GM12873 (cell line): Measurements from ENCODE around the gene ZNF445.

ENCODE experiments used
- TF ChIP-seq, protein P1 (sequence below): IDR thresholded peaks from 2 replicates; pipeline ENCODE4 v1.5.1; 2012; ENCODE audit warnings: low read depth, mild to moderate bottlenecking, moderate library complexity, low read length, control low read depth; ENCODE audit not compliant: insufficient read depth; ENCODE audit errors: missing control alignments

Gene ZNF445

DNA sequence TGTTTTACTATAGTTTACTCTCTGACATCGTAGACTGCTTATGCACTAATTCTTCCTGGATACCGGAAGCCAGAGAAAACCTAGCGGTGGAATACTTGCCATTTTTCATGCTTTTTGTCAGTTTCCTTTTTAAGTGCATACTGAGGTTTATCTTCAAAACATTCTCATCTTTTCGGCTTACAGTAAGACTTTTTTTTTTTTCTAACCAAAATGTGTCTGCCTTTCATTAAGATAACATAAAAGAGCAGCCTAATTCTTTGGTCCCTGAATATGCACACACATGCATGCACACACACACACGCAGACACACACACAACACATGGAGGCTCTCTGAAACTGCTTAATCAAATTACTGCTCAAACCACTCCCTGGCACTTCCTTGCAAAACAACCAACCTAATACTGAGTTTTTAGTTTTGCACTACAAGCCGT lies 1.3 kb downstream of the ZNF445 start:
- TF ChIP-seq, protein P1, sequence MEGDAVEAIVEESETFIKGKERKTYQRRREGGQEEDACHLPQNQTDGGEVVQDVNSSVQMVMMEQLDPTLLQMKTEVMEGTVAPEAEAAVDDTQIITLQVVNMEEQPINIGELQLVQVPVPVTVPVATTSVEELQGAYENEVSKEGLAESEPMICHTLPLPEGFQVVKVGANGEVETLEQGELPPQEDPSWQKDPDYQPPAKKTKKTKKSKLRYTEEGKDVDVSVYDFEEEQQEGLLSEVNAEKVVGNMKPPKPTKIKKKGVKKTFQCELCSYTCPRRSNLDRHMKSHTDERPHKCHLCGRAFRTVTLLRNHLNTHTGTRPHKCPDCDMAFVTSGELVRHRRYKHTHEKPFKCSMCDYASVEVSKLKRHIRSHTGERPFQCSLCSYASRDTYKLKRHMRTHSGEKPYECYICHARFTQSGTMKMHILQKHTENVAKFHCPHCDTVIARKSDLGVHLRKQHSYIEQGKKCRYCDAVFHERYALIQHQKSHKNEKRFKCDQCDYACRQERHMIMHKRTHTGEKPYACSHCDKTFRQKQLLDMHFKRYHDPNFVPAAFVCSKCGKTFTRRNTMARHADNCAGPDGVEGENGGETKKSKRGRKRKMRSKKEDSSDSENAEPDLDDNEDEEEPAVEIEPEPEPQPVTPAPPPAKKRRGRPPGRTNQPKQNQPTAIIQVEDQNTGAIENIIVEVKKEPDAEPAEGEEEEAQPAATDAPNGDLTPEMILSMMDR: peak; percentile 15

- TF ChIP-seq, protein P1: no peak
Observed at GRCh38 chr3:44470430-44470829, 7.0 kb downstream of the ZNF445 start.

GRCh38 chr3:44469914-44470313 lies 7.6 kb downstream of the ZNF445 start:
- TF ChIP-seq, protein P1: no peak

DNA sequence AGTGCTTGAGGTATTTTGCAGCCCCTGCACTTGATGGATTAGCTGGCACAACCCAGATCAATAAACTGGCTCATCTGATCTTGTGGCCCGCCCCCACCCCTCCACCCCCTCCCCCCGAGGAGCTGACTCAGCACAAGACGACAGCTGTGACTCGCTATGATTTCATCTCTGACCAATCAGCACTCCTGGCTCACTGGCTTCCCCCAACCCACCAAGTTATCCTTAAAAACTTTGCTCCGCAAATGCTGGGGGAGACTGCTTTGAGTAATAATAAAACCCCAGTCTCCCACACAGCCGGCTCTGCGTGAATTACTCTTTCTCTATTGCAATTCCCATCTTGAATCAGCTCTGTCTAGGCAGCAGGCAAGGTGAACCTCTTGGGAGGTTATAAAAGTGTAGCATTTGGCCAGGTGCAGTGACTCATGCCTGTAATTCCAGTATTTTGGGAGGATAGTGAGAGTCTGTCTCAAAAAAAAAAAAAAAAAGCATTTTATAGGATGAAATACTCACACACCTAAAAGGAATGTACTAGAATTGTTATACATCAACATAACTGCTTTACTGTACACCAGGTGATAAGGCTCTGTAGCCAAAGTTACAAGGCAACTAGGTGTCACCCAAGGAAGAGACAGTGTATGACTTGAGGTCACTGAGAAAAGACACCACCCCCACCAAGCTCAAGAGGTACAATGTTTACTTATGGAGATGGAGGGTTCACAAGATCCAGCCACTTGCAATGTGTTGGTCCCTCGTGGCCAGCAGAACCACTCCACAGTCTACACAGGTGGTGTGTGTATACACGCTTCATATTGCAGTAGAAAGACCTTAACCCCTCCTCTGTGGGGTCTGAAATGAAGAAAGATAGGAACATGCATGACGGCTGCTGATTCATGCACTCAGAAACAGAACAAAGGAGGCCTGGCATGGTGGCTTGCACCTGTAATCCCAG lies 8.6 kb downstream of the ZNF445 start:
- TF ChIP-seq, protein P1: no peak

- TF ChIP-seq, protein P1: no peak
Observed at GRCh38 chr3:44467241-44467640, 10.2 kb downstream of the ZNF445 start.

GRCh38 chr3:44464509-44464908 lies 13.0 kb downstream of the ZNF445 start:
- TF ChIP-seq, protein P1: no peak

GRCh38 chr3:44455318-44455717 lies 22.2 kb downstream of the ZNF445 start:
- TF ChIP-seq, protein P1: no peak
